Stimulated activated CD4-positive, alpha-beta T cell treated with anti-CD3 and anti-CD28 coated beads, Interleukin-4, amount 100 ng/mL, for 24 hours (primary cell): Measurements from ENCODE around the gene TOPAZ1.

Experiments used
- DNase-seq: peaks from one replicate; pipeline ENCODE4 v3.0.0-alpha.2; 2020

The TOPAZ1 gene

GRCh38 chr3:44241706-44242105 lies at the start of gene TOPAZ1:
TSS of gene TOPAZ1 (plus strand) at chr3:44241886. CDS start at chr3:44242054, 168 bp downstream.
- no peak for DNase-seq

- DNase-seq: peak; percentile 77
Observed at GRCh38 chr3:44198284-44199269, 43.1 kb upstream of the TOPAZ1 start.

- DNase-seq: no peak
Observed at GRCh38 chr3:44206261-44206660, 35.4 kb upstream of the TOPAZ1 start.

GRCh38 chr3:44206862-44207652 lies 34.6 kb upstream of the TOPAZ1 start:
- DNase-seq: no peak

- DNase-seq: no peak
Observed at GRCh38 chr3:44208086-44208485, 33.6 kb upstream of the TOPAZ1 start.

- DNase-seq: no peak
Observed at GRCh38 chr3:44208568-44208967, 33.1 kb upstream of the TOPAZ1 start.

- no peak for DNase-seq
Observed at GRCh38 chr3:44210967-44211366, 30.7 kb upstream of the TOPAZ1 start.

GRCh38 chr3:44222337-44222736 lies 19.3 kb upstream of the TOPAZ1 start:
- no peak for DNase-seq

GRCh38 chr3:44223299-44223698 lies 18.4 kb upstream of the TOPAZ1 start:
- no peak for DNase-seq

GRCh38 chr3:44224131-44224530 lies 17.6 kb upstream of the TOPAZ1 start:
- DNase-seq: no peak

GRCh38 chr3:44226573-44226972 lies 15.1 kb upstream of the TOPAZ1 start:
- no peak for DNase-seq

- no peak for DNase-seq
Observed at GRCh38 chr3:44227632-44228031, 14.1 kb upstream of the TOPAZ1 start.

- DNase-seq: no peak
Observed at GRCh38 chr3:44228900-44229299, 12.8 kb upstream of the TOPAZ1 start.

GRCh38 chr3:44232407-44232806 lies 9.3 kb upstream of the TOPAZ1 start:
- DNase-seq: no peak

- no peak for DNase-seq
Observed at GRCh38 chr3:44234648-44235268, 6.9 kb upstream of the TOPAZ1 start.

GRCh38 chr3:44235604-44236484 lies 5.8 kb upstream of the TOPAZ1 start:
- peak; percentile 57 for DNase-seq

GRCh38 chr3:44236485-44236908 lies 5.2 kb upstream of the TOPAZ1 start:
- no peak for DNase-seq

- DNase-seq: no peak
Observed at GRCh38 chr3:44237161-44237560, 4.5 kb upstream of the TOPAZ1 start.

- no peak for DNase-seq
Observed at GRCh38 chr3:44237665-44238064, 4.0 kb upstream of the TOPAZ1 start.

GRCh38 chr3:44238889-44239288 lies 2.8 kb upstream of the TOPAZ1 start:
- no peak for DNase-seq

GRCh38 chr3:44240061-44240460 lies 1.6 kb upstream of the TOPAZ1 start:
- DNase-seq: no peak

GRCh38 chr3:44242721-44243120 lies 1.0 kb downstream of the TOPAZ1 start:
- no peak for DNase-seq
